SK-N-MC (cell line): ENCODE results near the gene TNIP1.

Experiments used
- EZH2 ChIP-seq: fragments of 200-600 bp; sonication (generic); IDR thresholded peaks from one replicate; pipeline ENCODE4 v1.6.1; 2017; ENCODE audit warnings: antibody characterized with exemption
- POLR2AphosphoS5 ChIP-seq: IDR thresholded peaks from 2 replicates; pipeline ENCODE4 v1.6.1; 2012; ENCODE audit warnings: mild to moderate bottlenecking, low read depth, low read length, borderline replicate concordance

DNA sequence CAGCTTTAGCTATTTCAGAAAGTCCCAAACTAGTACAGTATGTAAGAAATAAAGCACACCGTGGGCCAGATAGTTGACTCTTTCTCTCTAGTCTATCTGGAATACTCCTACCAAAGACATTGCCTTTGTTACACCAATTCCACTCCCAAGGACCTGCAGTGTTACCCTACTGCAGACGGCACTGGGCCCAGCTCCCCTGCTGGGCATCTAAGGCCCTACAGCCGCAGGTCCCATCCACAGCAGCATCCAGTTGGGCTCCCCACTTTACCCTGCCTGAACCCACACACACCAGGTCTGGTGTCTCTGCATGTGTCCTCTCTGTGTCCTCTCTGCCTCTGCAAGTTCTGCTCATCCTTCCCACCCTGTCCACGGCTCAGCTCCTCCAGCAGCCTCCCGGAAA is 22.5 kb downstream of the TNIP1 start:
- TF ChIP-seq EZH2 (no peak), POLR2AphosphoS5 (no peak)
